ENCODE results near the gene HJV. TPM values are rescaled to one million over a fixed set of nuclear protein-coding genes. Genes with fewer than 3 reads are reported as not detected.
A peak's percentile ranks its signal among the peaks of the same experiment; 100 is the strongest.

The HJV gene
- total RNA-seq, 4 donors from 2014 or later, result not detected

- 2% methylated on average over 9 of the region's 9 CpGs for WGBS
- no peaks in the 10 kb centered on the region for H3K27me3 ChIP-seq
- peak overlapping the region; percentile 38 to 50 (median 41) for H3K4me3 ChIP-seq
- H3K36me3 ChIP-seq, result peaks cover 0 to 12% (median 5%) of the 10 kb centered on the region in 4 donors
- intact Hi-C loops (cut with DNase I), result no loop called here
- peaks cover 63 to 72% (median 70%) of the 10 kb centered on the region in 4 donors for H3K4me1 ChIP-seq
- no peaks in the 10 kb centered on the region for H3K9me3 ChIP-seq
- H3K27ac ChIP-seq (replicated peaks in 1 of 4), result peak overlapping the region; percentile 89 to 96 (median 93)
- TF ChIP-seq POLR2AphosphoS5 (IDR thresholded peaks at IDR 0.05) (peak in 1 of 2 donors; percentile 96), EP300 (IDR thresholded peaks at IDR 0.05) (peak; percentile 77), POLR2A (IDR thresholded peaks at IDR 0.05; ENCODE audit: low read depth) (peak; percentile 6), CTCF (IDR thresholded peaks at IDR 0.05) (peak; percentile 7 to 17 (median 12))
- peak; percentile 99 for DNase-seq (ENCODE audit: extremely low spot score)
These were observed 42.4 kb downstream of the HJV start for GRCh38 chr1:145978854-145979745.

- Histone ChIP-seq H3K36me3 (peaks cover 0 to 12% (median 5%) of the 10 kb centered on the region in 4 donors), H3K4me1 (peaks cover 57 to 66% (median 64%) of the 10 kb centered on the region in 4 donors), H3K27me3 (no peaks in the 10 kb centered on the region), H3K9me3 (no peaks in the 10 kb centered on the region), H3K4me3 (peak overlapping the region; percentile 38 to 50 (median 41)), H3K27ac (replicated peaks in 1 of 4) (peak overlapping the region; percentile 89 to 96 (median 93))
- TF ChIP-seq CTCF (IDR thresholded peaks at IDR 0.05), result no peak
- no peak for TF ChIP-seq EP300 (IDR thresholded peaks at IDR 0.05)
- TF ChIP-seq POLR2A (IDR thresholded peaks at IDR 0.05; ENCODE audit: low read depth), result no peak
- no peak for TF ChIP-seq POLR2AphosphoS5 (IDR thresholded peaks at IDR 0.05)
- intact Hi-C loops (cut with DNase I), result no loop called here
- DNase-seq (ENCODE audit: extremely low spot score), result no peak
These were observed 43.1 kb downstream of the HJV start for GRCh38 chr1:145978471-145978853.

- no peaks in the 10 kb centered on the region for H3K27me3 ChIP-seq
- peak overlapping the region; percentile 89 to 96 (median 93) for H3K27ac ChIP-seq (replicated peaks in 1 of 4)
- TF ChIP-seq EP300 (IDR thresholded peaks at IDR 0.05) (no peak), CTCF (IDR thresholded peaks at IDR 0.05) (peak; percentile 84 to 96 (median 89)), POLR2AphosphoS5 (IDR thresholded peaks at IDR 0.05) (peak in 1 of 2 donors; percentile 86)
- intact Hi-C loops (cut with DNase I), result loop anchor here (1.0 kb wide), 1 partner anchor 33 kb away; no protein-coding TSS in a partner anchor
- peaks cover 0 to 12% (median 5%) of the 10 kb centered on the region in 4 donors for H3K36me3 ChIP-seq
- H3K4me1 ChIP-seq, result peaks cover 51 to 59% (median 57%) of the 10 kb centered on the region in 4 donors
- DNase-seq (ENCODE audit: extremely low spot score), result peak; percentile 94
- H3K9me3 ChIP-seq, result no peaks in the 10 kb centered on the region
- H3K4me3 ChIP-seq, result peak overlapping the region; percentile 22 to 50 (median 40)
- 21% methylated on average over 9 of the region's 9 CpGs for WGBS
These were observed 43.8 kb downstream of the HJV start for GRCh38 chr1:145977486-145978470.

GRCh38 chr1:145977016-145977415 lies 44.5 kb downstream of the HJV start:
- 75% methylated on average over 5 of the region's 5 CpGs for WGBS
- peak overlapping the region; percentile 89 to 96 (median 93) for H3K27ac ChIP-seq (replicated peaks in 1 of 4)
- H3K4me1 ChIP-seq, result peaks cover 43 to 52% (median 50%) of the 10 kb centered on the region in 4 donors
- intact Hi-C loops (cut with DNase I), result loop anchor here (1.0 kb wide), 1 partner anchor 33 kb away; no protein-coding TSS in a partner anchor
- no peaks in the 10 kb centered on the region for H3K27me3 ChIP-seq
- DNase-seq (ENCODE audit: extremely low spot score), result no peak
- peak overlapping the region in 1 of 4 donors; percentile 42 for H3K4me3 ChIP-seq
- TF ChIP-seq POLR2A (IDR thresholded peaks at IDR 0.05; ENCODE audit: low read depth), result no peak
- H3K36me3 ChIP-seq, result peaks cover 0 to 12% (median 5%) of the 10 kb centered on the region in 4 donors
- H3K9me3 ChIP-seq, result no peaks in the 10 kb centered on the region
